ENCODE data around the gene BMS1. TPM values are rescaled to one million over a fixed set of nuclear protein-coding genes. Genes with fewer than 3 reads are reported as not detected.
"Not testable (repeated sequence)": the region's sequence is repeated elsewhere in the genome, so short reads cannot be mapped to it uniquely, and the experiment has no call there.

The BMS1 gene
- total RNA-seq, 2 experiments from 2014 or later, result 17.5 to 18.1 TPM

- ChIA-PET POLR2A (no interaction called here), CTCF (interaction anchor here (1.0 kb wide), 1 partner anchor 42 kb away, joined by 4 read pairs; no protein-coding TSS in a partner anchor)
- Mint-ChIP-seq H3K4me1 (ENCODE audit: low read depth) (no peaks in the 10 kb centered on the region), H3K4me3 (no peak overlapping the region), H3K27me3 (ENCODE audit: low read depth) (no peaks in the 10 kb centered on the region), H3K36me3 (ENCODE audit: low read depth) (peaks cover 79% of the 10 kb centered on the region), H3K9me3 (ENCODE audit: insufficient read depth) (no peaks in the 10 kb centered on the region), H3K27ac (no peak overlapping the region)
- ATAC-seq (no peak), DNase-seq (no peak)
Observed at GRCh38 chr10:42795701-42796100, 13.1 kb downstream of the BMS1 start.

GRCh38 chr10:42801135-42801534, 18.5 kb downstream of the BMS1 start:
- Mint-ChIP-seq H3K36me3 (ENCODE audit: low read depth) (peaks cover 78% of the 10 kb centered on the region), H3K4me3 (no peak overlapping the region), H3K27me3 (ENCODE audit: low read depth) (no peaks in the 10 kb centered on the region), H3K4me1 (ENCODE audit: low read depth) (peaks cover 3% of the 10 kb centered on the region), H3K27ac (peak overlapping the region; percentile 40), H3K9me3 (ENCODE audit: insufficient read depth) (no peaks in the 10 kb centered on the region)
- DNase-seq, result no peak
- CTCF ChIA-PET, result no interaction called here
- POLR2A ChIA-PET, result interaction anchor here (0.9 kb wide), 1 partner anchor 18 kb away, joined by 5 read pairs; the partner anchor contains the start of gene BMS1
- no peak for ATAC-seq

DNA sequence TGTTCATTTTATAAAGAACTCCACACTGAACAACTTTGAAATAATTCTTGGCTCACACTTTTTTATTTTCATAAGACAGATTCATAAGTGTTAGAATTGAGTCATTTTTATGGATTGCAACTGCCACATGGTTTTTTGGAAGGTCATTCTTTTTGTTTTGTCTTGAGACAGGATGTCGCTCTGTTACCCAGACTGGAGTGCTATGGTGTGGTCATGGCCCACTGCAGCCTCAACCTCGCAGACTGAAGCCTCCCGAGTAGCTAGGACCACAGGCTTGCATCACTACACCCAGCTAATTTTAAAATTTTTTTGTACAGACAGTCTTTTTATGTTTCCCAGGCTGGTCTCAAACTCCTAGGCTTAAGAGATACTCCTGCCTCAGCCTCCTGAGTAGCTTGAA, 20.3 kb downstream of the BMS1 start:
- POLR2A ChIA-PET, result no interaction called here
- peaks cover 3% of the 10 kb centered on the region for H3K4me1 Mint-ChIP-seq (ENCODE audit: low read depth)
- no peak overlapping the region for H3K27ac Mint-ChIP-seq
- no peaks in the 10 kb centered on the region for H3K9me3 Mint-ChIP-seq (ENCODE audit: insufficient read depth)
- H3K36me3 Mint-ChIP-seq (ENCODE audit: low read depth), result peaks cover 73% of the 10 kb centered on the region
- ATAC-seq (no peak), DNase-seq (no peak)
- CTCF ChIA-PET, result interaction anchor here (1.6 kb wide), 1 partner anchor 302 kb away, joined by 4 read pairs; no protein-coding TSS in a partner anchor
- H3K4me3 Mint-ChIP-seq, result no peak overlapping the region
- H3K27me3 Mint-ChIP-seq (ENCODE audit: low read depth), result no peaks in the 10 kb centered on the region

DNA sequence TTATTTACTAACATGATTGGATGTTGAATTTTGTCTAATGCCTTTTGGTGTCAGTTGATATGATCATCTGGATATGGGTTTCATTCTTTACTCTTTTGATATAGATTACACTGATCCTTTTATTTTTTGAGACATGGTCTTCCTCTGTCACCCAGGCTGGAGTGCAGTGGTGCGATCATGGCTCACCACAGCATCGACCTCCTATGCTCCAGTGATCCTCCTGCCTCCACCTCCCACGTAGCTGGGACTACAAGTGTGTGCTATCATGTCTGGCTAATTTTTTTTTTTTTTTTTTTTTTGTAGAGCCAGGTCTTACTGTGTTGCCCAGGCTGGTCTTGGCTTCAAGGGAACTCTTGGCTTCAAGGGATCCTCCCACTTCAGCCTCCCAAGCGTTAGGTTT, 27.1 kb downstream of the BMS1 start:
- Mint-ChIP-seq H3K36me3 (ENCODE audit: low read depth) (peaks cover 74% of the 10 kb centered on the region), H3K4me3 (no peak overlapping the region), H3K4me1 (ENCODE audit: low read depth) (peaks cover 8% of the 10 kb centered on the region), H3K27ac (no peak overlapping the region), H3K9me3 (ENCODE audit: insufficient read depth) (peaks cover 13% of the 10 kb centered on the region), H3K27me3 (ENCODE audit: low read depth) (no peaks in the 10 kb centered on the region)
- POLR2A ChIA-PET, result no interaction called here
- CTCF ChIA-PET, result no interaction called here
- DNase-seq (no peak), ATAC-seq (no peak)

DNA sequence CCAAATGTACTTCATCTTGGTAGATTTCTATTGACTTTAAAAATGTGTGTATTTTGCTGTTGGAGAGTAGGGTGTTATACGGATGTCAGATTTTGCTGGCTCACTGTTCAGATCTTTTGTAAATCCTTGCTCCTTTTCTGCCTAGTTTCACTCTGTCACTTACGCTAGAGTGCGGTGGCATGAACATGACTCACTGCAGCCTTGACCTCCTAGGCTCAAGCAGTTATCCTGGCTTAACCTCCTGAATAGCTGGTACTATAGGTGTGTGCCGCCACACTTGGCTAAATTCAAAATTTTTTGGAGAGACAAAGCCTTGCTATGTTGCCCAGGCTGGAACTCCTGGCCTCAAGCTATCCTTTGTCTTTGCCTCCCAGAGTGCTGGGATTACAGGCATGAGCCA, 29.4 kb downstream of the BMS1 start:
- peaks cover 13% of the 10 kb centered on the region for H3K9me3 Mint-ChIP-seq (ENCODE audit: insufficient read depth)

DNA sequence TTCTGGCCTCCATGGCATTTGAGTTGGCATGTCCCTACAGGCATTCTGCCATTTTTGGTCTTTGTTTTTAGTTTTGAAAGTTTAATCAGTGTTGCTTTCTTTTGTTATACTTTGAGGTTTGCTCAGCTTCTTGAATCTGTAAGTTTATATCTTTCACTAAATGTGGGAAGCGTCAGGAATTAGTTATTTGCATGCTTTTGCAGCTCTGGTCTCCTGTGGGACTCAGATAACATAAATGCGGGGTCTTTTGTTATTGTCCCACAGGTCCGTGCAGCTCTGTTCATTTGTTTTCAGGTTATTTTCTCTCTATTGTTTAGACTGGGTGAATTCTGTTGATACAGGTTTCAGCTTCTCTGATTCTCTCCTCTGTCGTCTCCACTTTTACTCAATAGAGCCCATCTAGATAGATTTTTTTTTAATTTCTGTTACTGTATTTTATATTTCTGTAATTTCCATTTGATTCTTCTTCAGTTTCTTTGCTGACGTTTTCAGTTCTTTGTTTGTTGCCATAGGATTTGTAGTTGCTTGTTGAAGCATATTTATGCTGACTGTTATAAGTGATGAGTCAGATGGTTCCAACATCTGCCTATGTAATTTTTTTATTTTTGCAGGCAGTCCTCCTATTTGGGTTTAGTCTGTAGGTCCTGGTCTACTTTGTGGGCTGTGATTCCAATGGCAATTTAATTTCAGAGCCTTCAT, 31.5 kb downstream of the BMS1 start:
- H3K27ac Mint-ChIP-seq; H3K27me3 Mint-ChIP-seq (ENCODE audit: low read depth); H3K4me3 Mint-ChIP-seq; ATAC-seq; H3K4me1 Mint-ChIP-seq (ENCODE audit: low read depth); POLR2A ChIA-PET; DNase-seq; CTCF ChIA-PET: not testable (repeated sequence)
- Mint-ChIP-seq H3K9me3 (ENCODE audit: insufficient read depth) (peaks cover 13% of the 10 kb centered on the region), H3K36me3 (ENCODE audit: low read depth) (peaks cover 82% of the 10 kb centered on the region)

More for the DNA sequence above, 29.4 kb downstream of the BMS1 start:
- H3K4me1 Mint-ChIP-seq (ENCODE audit: low read depth), result peaks cover 8% of the 10 kb centered on the region
- no peak overlapping the region for H3K4me3 Mint-ChIP-seq
- H3K27me3 Mint-ChIP-seq (ENCODE audit: low read depth), result no peaks in the 10 kb centered on the region
- ATAC-seq (no peak), DNase-seq (no peak)
- H3K27ac Mint-ChIP-seq, result no peak overlapping the region
- CTCF ChIA-PET, result no interaction called here
- POLR2A ChIA-PET, result no interaction called here
- peaks cover 78% of the 10 kb centered on the region for H3K36me3 Mint-ChIP-seq (ENCODE audit: low read depth)

- DNase-seq; H3K4me1 Mint-ChIP-seq (ENCODE audit: low read depth); H3K27me3 Mint-ChIP-seq (ENCODE audit: low read depth); CTCF ChIA-PET; ATAC-seq; H3K4me3 Mint-ChIP-seq; H3K27ac Mint-ChIP-seq; POLR2A ChIA-PET: not testable (repeated sequence)
- Mint-ChIP-seq H3K36me3 (ENCODE audit: low read depth) (peaks cover 84% of the 10 kb centered on the region), H3K9me3 (ENCODE audit: insufficient read depth) (peaks cover 13% of the 10 kb centered on the region)
Observed at GRCh38 chr10:42816334-42816733, 33.7 kb downstream of the BMS1 start.

- ATAC-seq (no peak), DNase-seq (no peak)
- Mint-ChIP-seq H3K4me3 (no peak overlapping the region), H3K27me3 (ENCODE audit: low read depth) (no peaks in the 10 kb centered on the region), H3K4me1 (ENCODE audit: low read depth) (peaks cover 8% of the 10 kb centered on the region), H3K36me3 (ENCODE audit: low read depth) (peaks cover 82% of the 10 kb centered on the region), H3K9me3 (ENCODE audit: insufficient read depth) (peaks cover 12% of the 10 kb centered on the region), H3K27ac (no peak overlapping the region)
- CTCF ChIA-PET, result no interaction called here
- POLR2A ChIA-PET, result no interaction called here
Observed at GRCh38 chr10:42816912-42817311, 34.3 kb downstream of the BMS1 start.

- H3K36me3 Mint-ChIP-seq (ENCODE audit: low read depth), result peaks cover 79% of the 10 kb centered on the region
- H3K27ac Mint-ChIP-seq; H3K27me3 Mint-ChIP-seq (ENCODE audit: low read depth); H3K4me3 Mint-ChIP-seq; CTCF ChIA-PET; H3K9me3 Mint-ChIP-seq (ENCODE audit: insufficient read depth); H3K4me1 Mint-ChIP-seq (ENCODE audit: low read depth); ATAC-seq; DNase-seq; POLR2A ChIA-PET: not testable (repeated sequence)
Observed at GRCh38 chr10:42817417-42817816, 34.8 kb downstream of the BMS1 start.

- DNase-seq; H3K4me3 Mint-ChIP-seq; POLR2A ChIA-PET; H3K4me1 Mint-ChIP-seq (ENCODE audit: low read depth); ATAC-seq; CTCF ChIA-PET; H3K27me3 Mint-ChIP-seq (ENCODE audit: low read depth); H3K9me3 Mint-ChIP-seq (ENCODE audit: insufficient read depth); H3K27ac Mint-ChIP-seq: not testable (repeated sequence)
- H3K36me3 Mint-ChIP-seq (ENCODE audit: low read depth), result peaks cover 68% of the 10 kb centered on the region
Observed at GRCh38 chr10:42826759-42827158, 44.2 kb downstream of the BMS1 start.

DNA sequence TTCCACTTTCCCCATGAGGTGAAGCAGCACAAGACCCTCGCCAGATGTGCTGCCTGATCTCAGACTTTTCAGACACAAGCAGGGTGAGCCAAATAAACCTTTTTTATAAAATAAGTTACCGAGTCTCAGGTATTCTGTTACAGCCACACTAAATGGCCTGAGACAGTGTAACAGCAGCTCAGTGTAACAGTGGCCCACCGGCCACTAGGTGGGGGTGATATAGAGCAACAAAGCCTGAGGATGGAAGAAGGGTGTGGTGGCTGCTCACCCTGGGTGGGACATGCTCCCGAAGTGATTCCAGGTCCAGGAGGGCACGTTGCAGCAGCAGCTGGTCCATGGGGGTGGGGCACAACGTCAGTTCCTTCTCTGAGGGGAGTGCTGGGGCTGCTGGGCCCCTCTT, 44.6 kb downstream of the BMS1 start:
- Mint-ChIP-seq H3K27ac (no peak overlapping the region), H3K27me3 (ENCODE audit: low read depth) (no peaks in the 10 kb centered on the region), H3K9me3 (ENCODE audit: insufficient read depth) (no peaks in the 10 kb centered on the region), H3K4me1 (ENCODE audit: low read depth) (no peaks in the 10 kb centered on the region), H3K4me3 (no peak overlapping the region), H3K36me3 (ENCODE audit: low read depth) (peaks cover 72% of the 10 kb centered on the region)
- ChIA-PET CTCF (no interaction called here), POLR2A (no interaction called here)
- ATAC-seq (no peak), DNase-seq (no peak)

DNA sequence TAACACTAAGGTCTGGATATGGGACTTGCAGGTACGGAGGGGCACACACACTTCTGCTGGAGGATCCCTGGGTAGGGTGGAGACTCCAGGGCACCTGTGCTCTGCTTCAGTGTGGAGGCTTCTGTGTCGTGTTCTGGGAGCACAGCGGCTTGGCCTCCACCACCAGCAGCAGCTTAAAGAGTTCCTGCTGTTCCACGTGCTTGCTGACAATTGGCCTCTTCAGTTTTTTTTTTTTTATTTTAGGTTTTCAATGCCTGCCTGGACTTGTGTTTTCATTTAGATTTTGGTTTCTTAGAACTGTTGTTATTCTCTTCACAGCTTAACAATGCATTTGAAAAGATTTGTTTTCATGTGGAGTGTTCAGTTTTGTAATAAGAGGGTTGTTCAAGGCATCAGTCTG, 45.8 kb downstream of the BMS1 start:
- H3K4me3 Mint-ChIP-seq; POLR2A ChIA-PET; H3K9me3 Mint-ChIP-seq (ENCODE audit: insufficient read depth); DNase-seq; H3K4me1 Mint-ChIP-seq (ENCODE audit: low read depth); ATAC-seq; CTCF ChIA-PET; H3K27me3 Mint-ChIP-seq (ENCODE audit: low read depth); H3K27ac Mint-ChIP-seq: not testable (repeated sequence)
- H3K36me3 Mint-ChIP-seq (ENCODE audit: low read depth), result peaks cover 63% of the 10 kb centered on the region

- Mint-ChIP-seq H3K27me3 (ENCODE audit: low read depth) (no peaks in the 10 kb centered on the region), H3K9me3 (ENCODE audit: insufficient read depth) (no peaks in the 10 kb centered on the region), H3K4me1 (ENCODE audit: low read depth) (no peaks in the 10 kb centered on the region), H3K4me3 (no peak overlapping the region), H3K27ac (no peak overlapping the region), H3K36me3 (ENCODE audit: low read depth) (peaks cover 48% of the 10 kb centered on the region)
- POLR2A ChIA-PET, result no interaction called here
- CTCF ChIA-PET, result no interaction called here
- DNase-seq (no peak), ATAC-seq (no peak)
Observed at GRCh38 chr10:42830237-42830636, 47.6 kb downstream of the BMS1 start.

Measured in activated CD8-positive, alpha-beta T cell treated with anti-CD3 and anti-CD28 coated beads, Interleukin-2, amount 10 ng/mL, durations not matched to agents 7 days and 5 days (primary cell).